ENCODE results near the gene TAMM41. TPM values are rescaled to one million over a fixed set of nuclear protein-coding genes. Genes with fewer than 3 reads are reported as not detected.

The TAMM41 gene
- total and polyA plus RNA-seq, 2 of the 4 experiments (the other 2 are of a cell fraction) = 4.3 to 15.9 TPM

DNA sequence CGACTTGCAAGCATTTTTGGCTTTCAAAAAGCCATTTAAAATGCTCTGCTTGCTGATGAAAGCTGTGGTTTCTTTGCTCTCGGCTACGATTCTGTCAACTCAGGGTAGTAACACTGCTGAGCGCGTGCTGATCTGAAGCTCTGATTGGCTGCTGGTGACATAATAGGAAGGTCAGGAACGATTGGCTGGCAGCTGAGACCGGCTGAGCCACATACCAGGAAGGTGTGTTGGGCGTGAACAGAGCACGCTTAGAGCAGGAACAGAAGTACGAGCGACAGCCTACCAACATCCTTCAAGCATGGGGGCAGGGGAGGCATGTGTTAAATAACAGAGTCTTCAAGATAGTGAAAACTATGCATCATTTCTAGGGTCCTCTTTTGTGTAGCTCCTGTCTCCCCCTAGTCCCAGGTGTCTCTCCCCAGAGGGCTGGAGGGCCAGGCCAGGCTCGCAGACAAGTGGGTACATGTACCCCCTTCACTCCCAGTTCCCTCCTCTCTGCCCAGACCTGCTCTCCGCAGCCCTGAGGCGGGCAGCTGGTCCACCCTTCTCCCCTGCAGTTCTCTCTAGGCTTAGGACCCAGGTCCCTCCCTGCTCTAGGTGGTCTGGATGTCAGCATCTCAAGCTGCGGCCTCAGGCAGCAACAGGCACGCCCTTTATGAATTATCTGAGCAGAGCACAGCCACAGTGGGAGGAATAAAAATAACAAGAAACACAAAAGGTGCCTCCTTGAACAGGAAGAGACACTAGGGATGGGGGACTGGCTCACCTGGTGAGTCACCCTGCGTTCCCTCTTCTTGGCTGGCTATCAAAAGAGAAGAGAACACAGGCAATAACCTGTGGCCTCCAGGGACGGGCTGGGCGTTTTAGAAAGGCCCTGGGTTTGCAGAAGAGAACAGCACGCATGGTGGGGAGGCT is 76.0 kb downstream of the TAMM41 start:
- POLR2A ChIA-PET (ENCODE audit: unreplicated experiment) = no interaction called here

More for the DNA sequence above, 76.0 kb downstream of the TAMM41 start:
- Histone ChIP-seq H3K4me2 (ENCODE audit: low read depth, low read length) (peak overlapping the region; percentile 83), H3K14ac (replicated peaks; ENCODE audit: low read depth, low read length) (no peak overlapping the region), H4K20me1 (ENCODE audit: insufficient read depth, low read length) (no peaks in the 10 kb centered on the region), H2AK9ac (replicated peaks; ENCODE audit: low read depth, low read length, poor library complexity) (peak overlapping the region; percentile 33), H3K23ac (ENCODE audit: low read depth, low read length) (no peak overlapping the region), H4K5ac (ENCODE audit: low read depth, low read length) (no peak overlapping the region; the same call in 1 of the 2 replicates), H3K4me3 (ENCODE audit: insufficient read depth, low read depth, low read length) (no peak overlapping the region), H4K8ac (ENCODE audit: low read depth in 2 of 2, low read length in 2 of 2) (peak overlapping the region; percentile 16 to 47; a peak in 3 of 4 replicates), H2AK5ac (ENCODE audit: low read depth, low read length) (peak overlapping the region; percentile 25; the same call in 1 of the 2 replicates), H3K79me1 (ENCODE audit: low read depth in 1 of 2, low read length in 2 of 2) (no peaks in the 10 kb centered on the region), H2BK20ac (ENCODE audit: low read depth, low read length) (no peak overlapping the region), H4K91ac (ENCODE audit: insufficient read depth, low read depth, low read length) (no peak overlapping the region), H3K9ac (ENCODE audit: low read depth, low read length) (no peak overlapping the region), H3K9me3 (ENCODE audit: control insufficient read depth, insufficient read depth, low read length) (no peaks in the 10 kb centered on the region), H3K27ac (ENCODE audit: insufficient read depth, low read length) (no peak overlapping the region), H3K4me1 (ENCODE audit: control insufficient read depth, insufficient read depth, low read length) (peaks cover 4% of the 10 kb centered on the region), H2BK5ac (ENCODE audit: low read depth, low read length, poor library complexity, severe bottlenecking) (no peak overlapping the region), H3K36me3 (ENCODE audit: control insufficient read depth, insufficient read depth, low read length) (no peaks in the 10 kb centered on the region), H2AFZ (replicated peaks; ENCODE audit: low read length, poor library complexity) (peak overlapping the region; percentile 85), H3K56ac (ENCODE audit: extremely low read depth, insufficient read depth, low read length) (no peak overlapping the region), H2BK120ac (ENCODE audit: low read depth, low read length) (no peak overlapping the region), H3K4ac (ENCODE audit: low read depth, low read length) (peak overlapping the region; percentile 12; the same call in 1 of the 2 replicates), H2BK15ac (ENCODE audit: low read depth, low read length) (no peak overlapping the region; the same call in 2 of the 3 replicates), H3K18ac (ENCODE audit: low read depth, low read length) (0 out of 2 replicates have a peak overlapping the region, but pooled peaks have one; percentile 15), H3K27me3 (ENCODE audit: control insufficient read depth, insufficient read depth, low read length) (peaks cover 7% of the 10 kb centered on the region), H3K9me1 (ENCODE audit: insufficient read depth, low read length) (peaks cover 6% of the 10 kb centered on the region; the same call in 1 of the 2 replicates)
- peak; percentile 93 for ATAC-seq (ENCODE audit: low read depth)
- WGBS, 2 experiments (ENCODE audit: extremely low coverage in 2 of 2, insufficient read length in 1 of 2) = 7% methylated on average over 5 of the region's 20 CpGs; no CpG with 5 or more reads in 1 of the 2 experiments
- no TSS peak for BruUV-seq (replicated peaks)
- intact Hi-C loops (cut with micrococcal nuclease) = no loop called here
- peak; percentile 26; the same call in 1 of the 2 replicates for TF ChIP-seq MAFK (IDR thresholded peaks at IDR 0.05; ENCODE audit: low read depth, low read length)
- TF ChIP-seq RFX5 (IDR thresholded peaks at IDR 0.05; ENCODE audit: low read depth, low read length) = peak; percentile 84
- TF ChIP-seq CHD1 (IDR thresholded peaks at IDR 0.05; ENCODE audit: low read depth, low read length) = no peak
- TF ChIP-seq CEBPB (IDR thresholded peaks at IDR 0.05; ENCODE audit: low read depth, low read length) = no peak
- no peak for TF ChIP-seq NFE2L2 (IDR thresholded peaks at IDR 0.05; ENCODE audit: low read depth, low read length)
- in situ Hi-C loops (cut with MboI; ENCODE audit: low sequenced_read_pairs) = no loop called here
- peak; percentile 87 for DNase-seq
- CTCF ChIA-PET = no interaction called here
- dilution Hi-C loops (cut with HindIII; ENCODE audit: low sequenced_read_pairs, unreplicated experiment) = no loop called here
